NCI-H2029 treated with DMSO at 0.1 percent for 48 hours (cell line): Measurements from ENCODE around the gene SART3.
"Not testable (repeated sequence)": the region's sequence is repeated elsewhere in the genome, so short reads cannot be mapped to it uniquely, and the experiment has no call there.

Source experiments
- DNase-seq: peaks from one replicate; lab custom pipeline; 2025; lab: John Stamatoyannopoulos, UW

Gene SART3

GRCh38 chr12:108518716-108519496 lies 42.1 kb downstream of the SART3 start:
- DNase-seq: no peak

GRCh38 chr12:108518101-108518715 lies 42.8 kb downstream of the SART3 start:
- no peak for DNase-seq

GRCh38 chr12:108517288-108518100 lies 43.5 kb downstream of the SART3 start:
- no peak for DNase-seq

GRCh38 chr12:108516511-108517275 lies 44.3 kb downstream of the SART3 start:
- DNase-seq: no peak

GRCh38 chr12:108515916-108516315 lies 45.1 kb downstream of the SART3 start:
- no peak for DNase-seq

- peak; percentile 95 for DNase-seq
Observed at GRCh38 chr12:108514973-108515814, 45.8 kb downstream of the SART3 start, which contains the start of gene FICD. Gene FICD (plus strand): TSS chr12:108515277. CDS start chr12:108516973, 1,696 bp downstream.

GRCh38 chr12:108514468-108514972 lies 46.5 kb downstream of the SART3 start:
- DNase-seq: no peak

- peak; percentile 28 for DNase-seq
Observed at GRCh38 chr12:108511633-108512540, 49.1 kb downstream of the SART3 start.

- DNase-seq: no peak
Observed at GRCh38 chr12:108510836-108511235, 50.1 kb downstream of the SART3 start.

GRCh38 chr12:108509806-108510205 lies 51.2 kb downstream of the SART3 start:
- no peak for DNase-seq

- no peak for DNase-seq
Observed at GRCh38 chr12:108507971-108508642, 52.9 kb downstream of the SART3 start.

- DNase-seq: no peak
Observed at GRCh38 chr12:108505129-108505528, 55.8 kb downstream of the SART3 start.

GRCh38 chr12:108502922-108503321 lies 58.1 kb downstream of the SART3 start:
- DNase-seq: no peak

- no peak for DNase-seq
Observed at GRCh38 chr12:108498136-108498535, 62.8 kb downstream of the SART3 start.

GRCh38 chr12:108495823-108496579 lies 65.0 kb downstream of the SART3 start:
- DNase-seq: no peak

GRCh38 chr12:108495054-108495453 lies 65.9 kb downstream of the SART3 start:
- DNase-seq: no peak

- no peak for DNase-seq
Observed at GRCh38 chr12:108491256-108491655, 69.7 kb downstream of the SART3 start.

GRCh38 chr12:108487029-108487428 lies 73.9 kb downstream of the SART3 start:
- DNase-seq: not testable (repeated sequence)
